K562 (cell line): ENCODE results near the gene AFF3. TPM values are rescaled to one million over a fixed set of nuclear protein-coding genes. Genes with fewer than 3 reads are reported as not detected.

Experiments used
- ATAC-seq: fragments of 200-7000 bp; cut with Tn5 transposase; 3 replicates; pipeline ENCODE4 v1.9.1; 2020; ENCODE audit warnings: moderate library complexity
- BruUV-seq: library from RNA; stranded (reverse); fragments of 400-500 nt; replicated peaks from 2 replicates; lab custom pipeline; 2021; lab: Mats Ljungman, UMichigan
- CTCF ChIA-PET: fragments of 300-600 bp; formaldehyde crosslinking; extraction: SDS; loops from one replicate; lab custom pipeline; 2021; ENCODE audit warnings: low intra/inter-chr PET ratio; lab: Yijun Ruan, JAX
- POLR2A ChIA-PET: fragments of 300-600, 350-650 bp; sonication (Branson Sonifier 250); formaldehyde crosslinking; extraction: SDS; loops from one replicate; lab custom pipeline; 2021; ENCODE audit warnings: antibody characterized with exemption, inconsistent platforms; lab: Yijun Ruan, JAX
- DNase-seq, 4 experiments: peaks; one replicate each; pipeline versions ENCODE4 v3.0.0 to v3.0.0-alpha.2; 2011 to 2018; ENCODE audit warnings: low spot score in 3 of 4, mixed read lengths in 3 of 4; ENCODE audit errors: extremely low read depth in 1 of 4
- FAIRE-seq: peaks from 2 replicates; lab custom pipeline; 2011; peaks lifted over from hg19 to GRCh38; lab: Jason Lieb, UNC
- H2AFZ ChIP-seq: 2 replicates; pipeline ENCODE4 v1.6.0; 2011; ENCODE audit warnings: low read depth, low read length, control low read depth, inconsistent platforms
- H3K27ac ChIP-seq: fragments of 200-600 bp; 3 replicates; pipeline ENCODE4 v1.8.0; 2011; ENCODE audit warnings: low read depth, mild to moderate bottlenecking, control low read depth, inconsistent platforms, low read length, moderate library complexity, mixed read lengths; ENCODE audit errors: extremely low read depth
- H3K27me3 ChIP-seq, 2 experiments: fragments of 300-600 bp in 1 of 2; 2 replicates in 1 of 2; 3 replicates in 1 of 2; pipeline versions ENCODE4 v1.6.0 to v1.8.0; 2011; ENCODE audit warnings: inconsistent platforms in 2 of 2, low read length in 2 of 2, mild to moderate bottlenecking in 1 of 2, mixed read lengths in 1 of 2, moderate library complexity in 1 of 2; ENCODE audit not compliant: control insufficient read depth in 2 of 2, insufficient read depth in 2 of 2
- H3K36me3 ChIP-seq: fragments of 300-600 bp; 3 replicates; pipeline ENCODE4 v1.8.0; 2011; ENCODE audit warnings: mild to moderate bottlenecking, low read length, inconsistent platforms; ENCODE audit not compliant: control insufficient read depth, insufficient read depth
- H3K4me1 ChIP-seq, 2 experiments: fragments of 200-600 bp in 1 of 2; replicated peaks in 1 of 2; 2 replicates in 1 of 2; 3 replicates in 1 of 2; pipeline versions ENCODE4 v1.5.1 to v1.8.0; 2011; ENCODE audit warnings: inconsistent platforms in 2 of 2, low read length in 2 of 2, mild to moderate bottlenecking in 1 of 2, mixed read lengths in 1 of 2, moderate library complexity in 1 of 2; ENCODE audit not compliant: control insufficient read depth in 2 of 2, insufficient read depth in 2 of 2
- H3K4me2 ChIP-seq: 2 replicates; pipeline ENCODE4 v1.6.1; 2011; ENCODE audit warnings: low read length, control low read depth, inconsistent platforms, mixed read lengths; ENCODE audit not compliant: insufficient read depth
- H3K4me3 ChIP-seq: fragments of 200-600 bp; sonication (generic), shearing (Covaris generic); 2 replicates; pipeline ENCODE4 v1.5.1; 2016; ENCODE audit warnings: control low read depth, inconsistent platforms
- H3K79me2 ChIP-seq: fragments of 200-600 bp; 3 replicates; pipeline ENCODE4 v1.8.0; 2011; ENCODE audit warnings: low read length, inconsistent platforms; ENCODE audit not compliant: control insufficient read depth, insufficient read depth
- H3K9ac ChIP-seq, 2 experiments: 2 replicates each; pipeline versions ENCODE4 v1.6.0 to v1.6.1; 2011; ENCODE audit warnings: low read depth in 2 of 2, low read length in 2 of 2, control low read depth in 1 of 2, inconsistent platforms in 1 of 2, mild to moderate bottlenecking in 1 of 2, mixed read lengths in 1 of 2; ENCODE audit not compliant: insufficient read depth in 1 of 2
- H3K9me1 ChIP-seq: one replicate; pipeline ENCODE4 v1.6.0; 2011; ENCODE audit warnings: inconsistent platforms, mild to moderate bottlenecking, low read length, moderate library complexity; ENCODE audit not compliant: control insufficient read depth, insufficient read depth
- H3K9me3 ChIP-seq: replicated peaks from 2 replicates; pipeline ENCODE4 v1.5.1; 2011; ENCODE audit warnings: low read depth, low read length, inconsistent platforms; ENCODE audit not compliant: control insufficient read depth, insufficient read depth
- H4K20me1 ChIP-seq: replicated peaks from 2 replicates; pipeline ENCODE4 v1.6.1; 2011; ENCODE audit warnings: low read length, inconsistent platforms, mixed read lengths; ENCODE audit not compliant: control insufficient read depth, insufficient read depth
- CEBPG ChIP-seq, 3 experiments: fragments of 200-800 bp in 1 of 3; sonication (Bioruptor generic) in 1 of 3; sonication (generic) in 1 of 3; formaldehyde crosslinking in 1 of 3; IDR thresholded peaks in 2 of 3; conservative IDR thresholded peaks in 1 of 3; 2 replicates each; pipeline versions ENCODE4 v1.6.1 to v1.8.0; 2016 to 2022; ENCODE audit warnings: missing compliant biosample characterization in 2 of 3, missing genetic modification characterization in 2 of 3, mild to moderate bottlenecking in 1 of 3, missing genetic modification reagents in 1 of 3
- ILK ChIP-seq: fragments of 450-650 bp; IDR thresholded peaks from 2 replicates; pipeline ENCODE4 v1.6.1; 2016; ENCODE audit warnings: missing genetic modification characterization, low read depth, mild to moderate bottlenecking, missing compliant biosample characterization, moderate library complexity, borderline replicate concordance
- KAT8 ChIP-seq: fragments of 450-650 bp; IDR thresholded peaks from 2 replicates; pipeline ENCODE4 v1.6.1; 2016; ENCODE audit warnings: low read depth, mild to moderate bottlenecking
- KLF13 ChIP-seq: fragments of 450-650 bp; IDR thresholded peaks from 2 replicates; pipeline ENCODE4 v1.6.1; 2016; ENCODE audit warnings: missing genetic modification characterization, low read depth, mild to moderate bottlenecking, missing compliant biosample characterization, moderate library complexity, borderline replicate concordance
- MXI1 ChIP-seq: IDR thresholded peaks from 2 replicates; pipeline ENCODE4 v1.6.1; 2011; ENCODE audit warnings: low read depth, mild to moderate bottlenecking, improper control_type of control experiment, low read length
- RUNX1 ChIP-seq: sonication (generic); IDR thresholded peaks from 2 replicates; pipeline ENCODE4 v1.6.1; 2016; ENCODE audit warnings: antibody characterized with exemption, low read depth
- SIX5 ChIP-seq, 2 experiments: IDR thresholded peaks; 2 replicates each; pipeline ENCODE4 v1.6.1; 2011; ENCODE audit warnings: low read length in 2 of 2, borderline replicate concordance in 1 of 2, low read depth in 1 of 2, mild to moderate bottlenecking in 1 of 2, moderate library complexity in 1 of 2; ENCODE audit not compliant: insufficient read depth in 1 of 2
- SNIP1 ChIP-seq: fragments of 450-650 bp; IDR thresholded peaks from 2 replicates; pipeline ENCODE4 v1.7.1; 2017; ENCODE audit warnings: low read depth, mild to moderate bottlenecking
- TCF3 ChIP-seq: sonication (generic); formaldehyde crosslinking; IDR thresholded peaks from 2 replicates; pipeline ENCODE4 v1.4.0; 2020; ENCODE audit warnings: mild to moderate bottlenecking, missing genetic modification reagents
- ZNF282 ChIP-seq: sonication (generic); formaldehyde crosslinking; IDR thresholded peaks from 2 replicates; pipeline ENCODE4 v1.8.1; 2023; ENCODE audit warnings: missing genetic modification reagents
- ZNF584 ChIP-seq: fragments of 200-800 bp; sonication (Bioruptor generic); IDR thresholded peaks from 2 replicates; pipeline ENCODE4 v1.6.1; 2016; ENCODE audit warnings: low read depth, mild to moderate bottlenecking, missing genetic modification characterization, missing compliant biosample characterization
- WGBS: fragments of 100-300 bp; shearing (Covaris generic); methylation state at CpG from one replicate; pipeline ENCODE4 v1.1.6; 2016; ENCODE audit warnings: low coverage, mixed read lengths; ENCODE audit not compliant: insufficient coverage; ENCODE audit errors: missing lambda C conversion rate; 5-methylcytosine and 5-hydroxymethylcytosine counted together
- in situ Hi-C: fragments of 300-500 bp; cut with MboI; formaldehyde crosslinking; loops from 4 replicates; pipeline ENCODE4 v1.15.0; 2018; ENCODE audit warnings: inconsistent platforms, mixed read lengths
- intact Hi-C: fragments of 100-400 bp; cut with micrococcal nuclease; formaldehyde crosslinking; loops from 2 replicates; pipeline ENCODE4 v1.14.2; 2022
- polyA plus RNA-seq, 8 experiments: library from polyadenylated mRNA; depleted of rRNA in 4 of 8; stranded (reverse) in 5 of 8; unstranded in 3 of 8; fragments of >200 nt; fragmentation: Nextera tagmentation in 2 of 8; fragmentation: Illumina TruSeq in 1 of 8; extraction: Ambion mirVana in 2 of 8; extraction: Trizol in 1 of 8; gene quantifications; 2 replicates each; pipeline versions ENCODE4 v1.2.1 to v1.2.3, GENCODE V29; 2011 to 2014; ENCODE audit warnings: inconsistent platforms in 1 of 8, missing spikeins in 1 of 8
- total RNA-seq, 7 experiments: library from RNA; depleted of rRNA in 6 of 7; stranded (reverse); fragments of >200 nt in 6 of 7; fragmentation: Illumina TruSeq in 2 of 7; extraction: Trizol in 2 of 7; gene quantifications; 2 replicates each; pipeline versions ENCODE4 v1.2.1 to v1.2.3, GENCODE V29; 2011 to 2021; ENCODE audit warnings: low replicate concordance in 1 of 7

The AFF3 gene
- total and polyA plus RNA-seq, 9 of the 15 experiments (the other 6 are each of a cell fraction or from before 2014, with no cell fraction given) = 0.02 to 0.11 TPM; not detected in 7

GRCh38 chr2:99891428-99891780 is 251.0 kb downstream of the AFF3 start:
- no peak for DNase-seq
- POLR2A ChIA-PET = interaction anchor here (0.7 kb wide), 1 partner anchor 316 kb away, joined by 4 read pairs; no protein-coding TSS in a partner anchor
- no peaks in the 10 kb centered on the region for H3K79me2 ChIP-seq

More at GRCh38 chr2:99891428-99891780, 251.0 kb downstream of the AFF3 start:
- Histone ChIP-seq H3K4me1 (no peaks in the 10 kb centered on the region), H3K9ac (no peak overlapping the region), H2AFZ (no peak overlapping the region), H3K9me1 (no peaks in the 10 kb centered on the region), H3K9me3 (no peaks in the 10 kb centered on the region), H3K27ac (no peak overlapping the region), H3K4me2 (no peak overlapping the region), H3K27me3 (peaks cover 0 to 32% of the 10 kb centered on the region in 2 experiments; a peak in 2 of 5 replicates), H4K20me1 (no peaks in the 10 kb centered on the region), H3K36me3 (no peaks in the 10 kb centered on the region), H3K4me3 (no peak overlapping the region)
- no peak for TF ChIP-seq CEBPG (CRISPR knock-in tag; IDR thresholded peaks at IDR 0.05)
- no peak for TF ChIP-seq CEBPG (tag; conservative IDR thresholded peaks at IDR 0.05 in 1 of 2, IDR thresholded peaks at IDR 0.05 in 1 of 2)
- no peak for TF ChIP-seq MXI1
- TF ChIP-seq ILK (tag) = no peak
- TF ChIP-seq SNIP1 = no peak
- TF ChIP-seq KLF13 (tag) = no peak
- no peak for TF ChIP-seq KAT8
- TF ChIP-seq TCF3 (CRISPR knock-in tag) = no peak
- TF ChIP-seq RUNX1 = no peak
- no peak for TF ChIP-seq ZNF584 (CRISPR knock-in tag)
- TF ChIP-seq SIX5 (IDR thresholded peaks at IDR 0.05; ENCODE audit: borderline replicate concordance in 1 of 2, insufficient read depth in 1 of 2, low read depth in 1 of 2, low read length in 2 of 2) = no peak
- no peak for TF ChIP-seq ZNF282
- CTCF ChIA-PET = no interaction called here
- 3% methylated on average over 6 of the region's 7 CpGs for WGBS
- ATAC-seq = no peak
- no peak for FAIRE-seq
- no TSS peak for BruUV-seq
- in situ Hi-C loops = no loop called here
- intact Hi-C loops = no loop called here
